Limb (tissue), 2 donors: ENCODE measurements around the gene SBF1.

ENCODE experiments used
- DNase-seq, 2 donors: peaks; one replicate each; pipeline ENCODE4 v3.0.0-alpha.2; 2016; ENCODE audit errors: extremely low spot score in 2 of 2

Gene SBF1

GRCh38 chr22:50486561-50487289, 11.9 kb upstream of the SBF1 start, which contains the start of gene MIOX:
Gene MIOX (plus strand): TSS chr22:50486859. CDS start chr22:50486898, 39 bp downstream.
- DNase-seq: no peak

- DNase-seq: no peak
Observed at GRCh38 chr22:50485221-50486131, 10.6 kb upstream of the SBF1 start.

- no peak for DNase-seq
Observed at GRCh38 chr22:50483977-50484853, 9.4 kb upstream of the SBF1 start.

- DNase-seq: no peak
Observed at GRCh38 chr22:50483556-50483955, 8.7 kb upstream of the SBF1 start.

GRCh38 chr22:50483106-50483505, 8.3 kb upstream of the SBF1 start:
- DNase-seq: no peak

- no peak for DNase-seq
Observed at GRCh38 chr22:50482107-50483074, 7.6 kb upstream of the SBF1 start.

- DNase-seq: peak in 1 of 2 donors; percentile 61
Observed at GRCh38 chr22:50481440-50482106, 6.7 kb upstream of the SBF1 start, which contains the start of gene ADM2. Gene ADM2 (plus strand): TSS chr22:50481543. CDS start chr22:50481848, 305 bp downstream.

- DNase-seq: no peak
Observed at GRCh38 chr22:50481045-50481439, 6.2 kb upstream of the SBF1 start.

GRCh38 chr22:50479721-50480120, 4.9 kb upstream of the SBF1 start:
- no peak for DNase-seq

- DNase-seq: no peak
Observed at GRCh38 chr22:50477923-50478322, 3.1 kb upstream of the SBF1 start.

GRCh38 chr22:50476868-50477267, 2.0 kb upstream of the SBF1 start:
- DNase-seq: no peak

GRCh38 chr22:50475652-50476002, 792 bp upstream of the SBF1 start:
- DNase-seq: no peak

GRCh38 chr22:50473855-50474671, 772 bp downstream of the SBF1 start:
- peak in 1 of 2 donors; percentile 52 for DNase-seq

- no peak for DNase-seq
Observed at GRCh38 chr22:50473088-50473487, 1.7 kb downstream of the SBF1 start.

- no peak for DNase-seq
Observed at GRCh38 chr22:50471962-50472361, 2.9 kb downstream of the SBF1 start.

GRCh38 chr22:50471197-50471847, 3.5 kb downstream of the SBF1 start:
- DNase-seq: no peak

- no peak for DNase-seq
Observed at GRCh38 chr22:50470491-50470890, 4.3 kb downstream of the SBF1 start.
